Esophagus (tissue), 2 donors: ENCODE measurements around the gene PDGFRB. TPM values are rescaled to one million over a fixed set of nuclear protein-coding genes. Genes with fewer than 3 reads are reported as not detected.

Source experiments
- H3K27ac ChIP-seq, 2 donors: one replicate each; pipeline ENCODE4 v1.5.1; 2013; ENCODE audit warnings: low read depth in 2 of 2, mild to moderate bottlenecking in 2 of 2, inconsistent platforms in 1 of 2, low read length in 1 of 2, moderate library complexity in 1 of 2
- H3K27me3 ChIP-seq, 2 donors: one replicate each; pipeline ENCODE4 v1.6.1; 2013; ENCODE audit warnings: low read length in 2 of 2, control low read depth in 1 of 2, mild to moderate bottlenecking in 1 of 2; ENCODE audit not compliant: insufficient read depth in 2 of 2, control insufficient read depth in 1 of 2
- H3K36me3 ChIP-seq, 2 donors: one replicate each; pipeline ENCODE4 v1.6.1; 2013; ENCODE audit warnings: low read length in 1 of 2; ENCODE audit not compliant: control insufficient read depth in 2 of 2, insufficient read depth in 2 of 2
- H3K4me1 ChIP-seq, 2 donors: one replicate each; pipeline ENCODE4 v1.6.1; 2013; ENCODE audit warnings: low read length in 1 of 2; ENCODE audit not compliant: control insufficient read depth in 2 of 2, insufficient read depth in 2 of 2
- H3K4me3 ChIP-seq, 2 donors: one replicate each; pipeline ENCODE4 v1.5.1; 2013; ENCODE audit warnings: low read length in 2 of 2, mild to moderate bottlenecking in 2 of 2, low read depth in 1 of 2, moderate library complexity in 1 of 2
- H3K9me3 ChIP-seq, 2 donors: one replicate each; pipeline ENCODE4 v1.6.1; 2013; ENCODE audit warnings: mild to moderate bottlenecking in 2 of 2, low read depth in 1 of 2, low read length in 1 of 2, moderate library complexity in 1 of 2; ENCODE audit not compliant: control insufficient read depth in 2 of 2, insufficient read depth in 1 of 2
- WGBS, 2 donors: extraction: QIAGEN DNeasy Blood & Tissue Kit; methylation state at CpG; one replicate each; pipeline ENCODE4 v1.1.7; 2013; 5-methylcytosine and 5-hydroxymethylcytosine counted together
- polyA plus RNA-seq, 2 donors: library from polyadenylated mRNA; stranded (reverse); fragments of 200-250 nt; gene quantifications; one replicate each; pipeline ENCODE4 v1.2.3, GENCODE V29; 2013
- donor health status: healthy with polysubstance abuse.
- donor health status: Bipolar disorder and iron deficiency.

The PDGFRB gene
- polyA plus RNA-seq, 2 donors, result 7.9 to 9.6 TPM

- H3K27ac ChIP-seq, result no peak overlapping the region
- no peaks in the 10 kb centered on the region for H3K36me3 ChIP-seq
- H3K27me3 ChIP-seq, result no peaks in the 10 kb centered on the region
- H3K4me3 ChIP-seq, result no peak overlapping the region
- peaks cover 0 to 2% of the 10 kb centered on the region in 2 donors for H3K4me1 ChIP-seq
- H3K9me3 ChIP-seq, result no peaks in the 10 kb centered on the region
- 94 to 95% methylated on average over 12 of the region's 12 CpGs for WGBS, 2 donors
Observed at GRCh38 chr5:150183436-150183835, 27.8 kb upstream of the PDGFRB start.

DNA sequence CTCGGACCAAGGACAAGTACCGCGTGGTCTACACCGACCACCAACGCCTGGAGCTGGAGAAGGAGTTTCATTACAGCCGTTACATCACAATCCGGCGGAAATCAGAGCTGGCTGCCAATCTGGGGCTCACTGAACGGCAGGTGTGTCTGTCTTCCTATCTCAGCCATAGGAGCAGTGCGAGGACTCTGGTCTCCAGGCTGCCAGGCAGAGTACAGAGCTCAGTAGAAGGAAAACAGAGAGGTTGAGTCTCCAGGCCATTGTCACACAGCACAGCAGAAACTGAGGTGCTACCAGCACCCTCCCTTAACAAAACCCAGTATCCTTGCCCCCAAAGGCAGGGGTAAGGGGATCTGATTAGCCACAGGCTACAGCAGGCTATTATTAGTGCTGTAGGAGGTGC lies 27.1 kb upstream of the PDGFRB start:
- WGBS, 2 donors, result 79 to 90% methylated on average over 10 of the region's 10 CpGs
- no peak overlapping the region for H3K4me3 ChIP-seq
- H3K36me3 ChIP-seq, result no peaks in the 10 kb centered on the region
- H3K27me3 ChIP-seq, result no peaks in the 10 kb centered on the region
- H3K4me1 ChIP-seq, result peaks cover 0 to 2% of the 10 kb centered on the region in 2 donors
- no peaks in the 10 kb centered on the region for H3K9me3 ChIP-seq
- no peak overlapping the region for H3K27ac ChIP-seq

GRCh38 chr5:150181766-150182545 lies 26.3 kb upstream of the PDGFRB start:
- Histone ChIP-seq H3K9me3 (no peaks in the 10 kb centered on the region), H3K27ac (no peak overlapping the region), H3K27me3 (no peaks in the 10 kb centered on the region), H3K36me3 (no peaks in the 10 kb centered on the region), H3K4me1 (peaks cover 0 to 2% of the 10 kb centered on the region in 2 donors), H3K4me3 (no peak overlapping the region)
- 81 to 90% methylated on average over 9 of the region's 9 CpGs for WGBS, 2 donors

DNA sequence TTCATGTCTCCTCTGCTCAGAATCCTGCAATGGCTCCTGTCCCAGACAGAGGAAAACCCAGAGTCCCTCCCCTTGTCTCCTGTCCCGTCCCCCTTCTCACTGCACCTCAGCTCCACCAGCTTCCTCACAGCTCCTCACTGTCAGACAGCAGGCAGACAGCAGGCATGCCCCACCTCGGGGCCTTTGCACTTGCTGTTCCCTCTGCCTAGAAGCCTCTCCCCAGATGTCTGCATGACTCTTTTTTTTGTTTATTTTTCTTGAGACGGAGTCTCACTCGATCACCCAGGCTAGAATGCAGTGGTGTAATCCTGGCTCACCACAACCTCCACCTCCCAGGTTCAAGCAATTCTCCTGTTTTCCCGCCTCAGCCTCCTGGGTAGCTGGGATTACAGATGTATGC lies 25.4 kb upstream of the PDGFRB start:
- WGBS, 2 donors, result 61 to 63% methylated on average over 5 of the region's 5 CpGs
- Histone ChIP-seq H3K36me3 (no peaks in the 10 kb centered on the region), H3K4me1 (peaks cover 0 to 2% of the 10 kb centered on the region in 2 donors), H3K27ac (peak overlapping the region; percentile 72 to 75), H3K27me3 (no peaks in the 10 kb centered on the region), H3K4me3 (no peak overlapping the region), H3K9me3 (no peaks in the 10 kb centered on the region)

DNA sequence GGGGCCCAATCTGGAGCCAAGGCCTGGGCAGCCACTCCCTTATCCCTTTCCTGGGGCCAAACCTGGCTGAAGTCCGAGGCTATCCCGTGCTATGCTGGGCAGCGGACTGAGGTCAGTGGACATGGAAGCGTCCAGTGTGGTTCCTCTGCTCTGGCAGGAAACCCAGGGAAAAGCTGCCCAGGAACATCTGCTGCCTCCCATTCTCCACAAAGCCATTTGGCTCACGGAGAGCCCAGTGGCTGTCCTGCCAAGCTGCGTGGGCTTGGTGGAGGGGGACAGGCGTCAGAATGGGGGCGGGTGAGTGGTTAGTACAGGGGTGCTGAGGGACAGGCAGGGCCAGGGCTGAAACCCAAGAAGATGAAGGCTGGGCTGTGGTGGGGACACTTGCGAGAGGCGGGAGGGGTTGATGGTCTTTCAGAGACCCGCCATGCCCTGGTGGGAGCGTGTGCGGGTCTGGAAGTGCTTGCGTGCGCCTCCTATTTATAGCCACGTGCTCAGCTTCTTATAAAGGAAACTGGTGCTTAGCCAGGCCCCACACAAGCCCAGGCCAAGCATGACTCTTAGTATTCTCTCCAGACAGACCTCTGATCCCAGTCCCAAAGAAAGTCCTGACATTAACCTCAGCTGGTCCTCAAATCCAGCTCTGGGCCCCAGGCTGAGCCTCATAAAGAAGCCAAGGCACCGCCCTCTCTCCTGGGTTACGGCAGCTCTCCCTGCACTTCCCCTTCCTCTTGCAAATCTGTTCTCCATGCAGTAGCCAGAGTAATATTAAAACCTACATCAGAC lies 24.8 kb upstream of the PDGFRB start:
- no peaks in the 10 kb centered on the region for H3K36me3 ChIP-seq
- no peak overlapping the region for H3K4me3 ChIP-seq
- WGBS, 2 donors, result 61 to 62% methylated on average over 18 of the region's 18 CpGs
- no peaks in the 10 kb centered on the region for H3K9me3 ChIP-seq
- peak overlapping the region; percentile 72 to 75 for H3K27ac ChIP-seq
- H3K4me1 ChIP-seq, result peaks cover 0 to 2% of the 10 kb centered on the region in 2 donors
- H3K27me3 ChIP-seq, result no peaks in the 10 kb centered on the region

GRCh38 chr5:150179019-150179620 lies 23.5 kb upstream of the PDGFRB start:
- H3K4me3 ChIP-seq, result no peak overlapping the region
- no peaks in the 10 kb centered on the region for H3K27me3 ChIP-seq
- peaks cover 0 to 2% of the 10 kb centered on the region in 2 donors for H3K4me1 ChIP-seq
- peak overlapping the region in 1 of 2 donors; percentile 75 for H3K27ac ChIP-seq
- 89 to 90% methylated on average over 7 of the region's 7 CpGs for WGBS, 2 donors
- no peaks in the 10 kb centered on the region for H3K36me3 ChIP-seq
- no peaks in the 10 kb centered on the region for H3K9me3 ChIP-seq

DNA sequence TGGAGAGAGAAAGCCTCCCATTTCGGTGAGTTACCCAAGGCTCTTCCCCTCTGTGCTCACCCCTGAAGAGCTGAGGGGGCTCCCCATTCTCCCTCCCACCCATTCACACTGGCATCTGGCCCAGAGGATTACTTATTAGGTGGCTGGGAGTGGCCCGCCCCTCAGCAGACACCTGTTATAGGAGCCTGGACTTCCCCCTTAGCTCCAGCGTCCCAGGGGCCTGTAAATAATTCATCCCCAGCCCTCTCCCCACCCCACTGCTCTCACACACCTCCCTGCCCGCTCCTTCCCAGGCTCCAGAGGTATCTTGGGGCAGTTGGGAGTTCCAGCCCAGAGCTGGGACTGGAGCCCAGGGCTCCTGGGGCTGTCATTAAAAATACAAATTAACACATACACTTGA lies 22.6 kb upstream of the PDGFRB start:
- WGBS, 2 donors, result 39 to 56% methylated on average over 4 of the region's 4 CpGs
- Histone ChIP-seq H3K36me3 (no peaks in the 10 kb centered on the region), H3K4me3 (no peak overlapping the region), H3K27ac (no peak overlapping the region), H3K27me3 (no peaks in the 10 kb centered on the region), H3K4me1 (peaks cover 0 to 2% of the 10 kb centered on the region in 2 donors), H3K9me3 (no peaks in the 10 kb centered on the region)

- Histone ChIP-seq H3K4me1 (peaks cover 0 to 2% of the 10 kb centered on the region in 2 donors), H3K27ac (no peak overlapping the region), H3K27me3 (no peaks in the 10 kb centered on the region), H3K36me3 (no peaks in the 10 kb centered on the region), H3K9me3 (no peaks in the 10 kb centered on the region), H3K4me3 (no peak overlapping the region)
- WGBS, 2 donors, result 70 to 74% methylated on average over 4 of the region's 4 CpGs
Observed at GRCh38 chr5:150177721-150178120, 22.1 kb upstream of the PDGFRB start.

GRCh38 chr5:150176745-150177477 lies 21.3 kb upstream of the PDGFRB start:
- no peaks in the 10 kb centered on the region for H3K36me3 ChIP-seq
- H3K4me1 ChIP-seq, result peaks cover 0 to 2% of the 10 kb centered on the region in 2 donors
- no peak overlapping the region for H3K27ac ChIP-seq
- H3K9me3 ChIP-seq, result no peaks in the 10 kb centered on the region
- WGBS, 2 donors, result 73 to 78% methylated on average over 8 of the region's 8 CpGs
- no peaks in the 10 kb centered on the region for H3K27me3 ChIP-seq
- H3K4me3 ChIP-seq, result no peak overlapping the region
